Nephron (organoid): ENCODE data around the gene GRIA2.

ENCODE experiments used
- H3K27ac Mint-ChIP-seq, 3 experiments: 2 replicates each; pipeline ENCODE4 v1.8.0; 2020; ENCODE audit warnings: mixed read lengths in 3 of 3, mild to moderate bottlenecking in 2 of 3, moderate library complexity in 1 of 3
- H3K27me3 Mint-ChIP-seq: 2 replicates; pipeline ENCODE4 v1.8.0; 2021; ENCODE audit warnings: low read depth, mild to moderate bottlenecking, moderate library complexity, mixed read lengths
- H3K36me3 Mint-ChIP-seq: 2 replicates; pipeline ENCODE4 v1.8.0; 2020; ENCODE audit warnings: low read depth, mixed read lengths
- H3K4me1 Mint-ChIP-seq: 2 replicates; pipeline ENCODE4 v1.8.0; 2020; ENCODE audit warnings: mixed read lengths
- H3K4me3 Mint-ChIP-seq, 3 experiments: 2 replicates each; pipeline ENCODE4 v1.8.0; 2020; ENCODE audit warnings: mild to moderate bottlenecking in 3 of 3, mixed read lengths in 3 of 3, moderate library complexity in 2 of 3
- H3K9me3 Mint-ChIP-seq: 2 replicates; pipeline ENCODE4 v1.8.0; 2020; ENCODE audit warnings: mixed read lengths
- TF ChIP-seq, protein P1 (sequence below), 3 experiments: fragments of 200-600 bp; sonication (generic); IDR thresholded peaks; one replicate each; pipeline ENCODE4 v1.5.0; 2021; ENCODE audit warnings: antibody characterized with exemption in 3 of 3; ENCODE audit not compliant: unreplicated experiment in 3 of 3

GRIA2 gene

GRCh38 chr4:157327666-157328065, 107.1 kb downstream of the GRIA2 start:
- TF ChIP-seq, protein P1, sequence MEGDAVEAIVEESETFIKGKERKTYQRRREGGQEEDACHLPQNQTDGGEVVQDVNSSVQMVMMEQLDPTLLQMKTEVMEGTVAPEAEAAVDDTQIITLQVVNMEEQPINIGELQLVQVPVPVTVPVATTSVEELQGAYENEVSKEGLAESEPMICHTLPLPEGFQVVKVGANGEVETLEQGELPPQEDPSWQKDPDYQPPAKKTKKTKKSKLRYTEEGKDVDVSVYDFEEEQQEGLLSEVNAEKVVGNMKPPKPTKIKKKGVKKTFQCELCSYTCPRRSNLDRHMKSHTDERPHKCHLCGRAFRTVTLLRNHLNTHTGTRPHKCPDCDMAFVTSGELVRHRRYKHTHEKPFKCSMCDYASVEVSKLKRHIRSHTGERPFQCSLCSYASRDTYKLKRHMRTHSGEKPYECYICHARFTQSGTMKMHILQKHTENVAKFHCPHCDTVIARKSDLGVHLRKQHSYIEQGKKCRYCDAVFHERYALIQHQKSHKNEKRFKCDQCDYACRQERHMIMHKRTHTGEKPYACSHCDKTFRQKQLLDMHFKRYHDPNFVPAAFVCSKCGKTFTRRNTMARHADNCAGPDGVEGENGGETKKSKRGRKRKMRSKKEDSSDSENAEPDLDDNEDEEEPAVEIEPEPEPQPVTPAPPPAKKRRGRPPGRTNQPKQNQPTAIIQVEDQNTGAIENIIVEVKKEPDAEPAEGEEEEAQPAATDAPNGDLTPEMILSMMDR (IDR thresholded peaks at IDR 0.05; ENCODE audit: unreplicated experiment in 3 of 3), result no peak
- no peaks in the 10 kb centered on the region for H3K9me3 Mint-ChIP-seq
- H3K27ac Mint-ChIP-seq, result no peak overlapping the region
- H3K27me3 Mint-ChIP-seq, result no peaks in the 10 kb centered on the region
- no peak overlapping the region for H3K4me3 Mint-ChIP-seq
- H3K4me1 Mint-ChIP-seq, result no peaks in the 10 kb centered on the region
- no peaks in the 10 kb centered on the region for H3K36me3 Mint-ChIP-seq

DNA sequence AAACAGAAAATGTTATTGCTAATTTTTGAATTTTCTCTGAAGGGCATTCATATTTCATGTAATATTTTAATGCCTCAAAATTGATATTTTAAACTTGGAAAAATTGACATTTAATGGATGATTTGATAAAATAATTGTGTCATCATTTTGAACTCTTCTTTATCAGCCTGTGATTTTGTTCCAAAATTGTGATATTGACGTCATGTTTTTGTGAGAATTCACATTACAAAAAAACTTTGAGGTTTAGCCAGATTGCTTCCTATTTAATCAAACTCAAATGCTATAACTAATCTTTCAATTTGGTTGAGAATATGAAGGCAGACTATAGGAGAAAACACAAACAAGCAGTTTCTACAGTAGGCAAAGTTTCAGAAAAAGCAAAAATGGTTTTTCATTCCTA, 137.4 kb downstream of the GRIA2 start:
- H3K9me3 Mint-ChIP-seq, result no peaks in the 10 kb centered on the region
- no peak overlapping the region for H3K27ac Mint-ChIP-seq
- H3K27me3 Mint-ChIP-seq, result no peaks in the 10 kb centered on the region
- TF ChIP-seq, protein P1 (IDR thresholded peaks at IDR 0.05; ENCODE audit: unreplicated experiment in 3 of 3), result no peak
- H3K4me3 Mint-ChIP-seq, result no peak overlapping the region
- no peaks in the 10 kb centered on the region for H3K36me3 Mint-ChIP-seq
- no peaks in the 10 kb centered on the region for H3K4me1 Mint-ChIP-seq

- H3K4me1 Mint-ChIP-seq, result no peaks in the 10 kb centered on the region
- no peak overlapping the region for H3K27ac Mint-ChIP-seq
- TF ChIP-seq, protein P1 (IDR thresholded peaks at IDR 0.05; ENCODE audit: unreplicated experiment in 3 of 3), result no peak
- H3K9me3 Mint-ChIP-seq, result no peaks in the 10 kb centered on the region
- no peaks in the 10 kb centered on the region for H3K36me3 Mint-ChIP-seq
- no peaks in the 10 kb centered on the region for H3K27me3 Mint-ChIP-seq
- H3K4me3 Mint-ChIP-seq, result no peak overlapping the region
Measured at GRCh38 chr4:157358439-157358838, 137.9 kb downstream of the GRIA2 start.

DNA sequence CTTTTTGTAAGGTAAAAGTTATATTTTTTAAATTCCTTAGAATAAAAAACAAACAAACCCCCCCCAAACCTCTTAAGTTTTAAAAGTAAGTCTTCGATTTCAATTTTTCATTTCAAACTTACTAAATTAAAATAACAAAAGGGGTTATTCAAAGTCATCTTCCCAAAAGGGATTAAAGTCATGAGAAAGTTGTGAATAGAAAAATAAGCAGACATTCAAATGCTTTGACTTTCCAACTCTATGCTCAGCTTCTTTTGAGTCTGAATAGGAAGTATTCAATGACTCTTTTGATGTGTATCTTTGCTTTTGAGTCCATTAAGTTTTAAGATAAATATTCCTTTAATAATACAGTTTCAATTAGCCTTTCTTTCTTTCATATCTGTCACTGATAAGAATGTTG, 138.3 kb downstream of the GRIA2 start:
- Mint-ChIP-seq H3K9me3 (no peaks in the 10 kb centered on the region), H3K4me1 (no peaks in the 10 kb centered on the region), H3K36me3 (no peaks in the 10 kb centered on the region), H3K4me3 (no peak overlapping the region), H3K27ac (no peak overlapping the region), H3K27me3 (no peaks in the 10 kb centered on the region)
- TF ChIP-seq, protein P1 (IDR thresholded peaks at IDR 0.05; ENCODE audit: unreplicated experiment in 3 of 3), result no peak

GRCh38 chr4:157363360-157363759, 142.8 kb downstream of the GRIA2 start:
- Mint-ChIP-seq H3K27ac (no peak overlapping the region), H3K9me3 (no peaks in the 10 kb centered on the region), H3K36me3 (no peaks in the 10 kb centered on the region), H3K4me3 (no peak overlapping the region), H3K4me1 (no peaks in the 10 kb centered on the region), H3K27me3 (no peaks in the 10 kb centered on the region)
- TF ChIP-seq, protein P1 (IDR thresholded peaks at IDR 0.05; ENCODE audit: unreplicated experiment in 3 of 3), result no peak

GRCh38 chr4:157372154-157372553, 151.6 kb downstream of the GRIA2 start:
- Mint-ChIP-seq H3K4me1 (no peaks in the 10 kb centered on the region), H3K27ac (no peak overlapping the region), H3K9me3 (no peaks in the 10 kb centered on the region), H3K4me3 (no peak overlapping the region), H3K27me3 (no peaks in the 10 kb centered on the region), H3K36me3 (no peaks in the 10 kb centered on the region)
- TF ChIP-seq, protein P1 (IDR thresholded peaks at IDR 0.05; ENCODE audit: unreplicated experiment in 3 of 3), result no peak
